Stimulated activated CD8-positive, alpha-beta memory T cell treated with anti-CD3 and anti-CD28 coated beads, Interleukin-4, amount 100 ng/mL, for 1 hour (primary cell): ENCODE data around the gene NEDD9.

Source experiments
- DNase-seq, 2 donors: peaks; one replicate each; pipeline ENCODE4 v3.0.0-alpha.2; 2020; ENCODE audit warnings: low read depth in 2 of 2, low spot score in 1 of 2

Gene NEDD9

GRCh38 chr6:11235062-11235461 is 2.6 kb upstream of the NEDD9 start:
- no peak for DNase-seq

DNA sequence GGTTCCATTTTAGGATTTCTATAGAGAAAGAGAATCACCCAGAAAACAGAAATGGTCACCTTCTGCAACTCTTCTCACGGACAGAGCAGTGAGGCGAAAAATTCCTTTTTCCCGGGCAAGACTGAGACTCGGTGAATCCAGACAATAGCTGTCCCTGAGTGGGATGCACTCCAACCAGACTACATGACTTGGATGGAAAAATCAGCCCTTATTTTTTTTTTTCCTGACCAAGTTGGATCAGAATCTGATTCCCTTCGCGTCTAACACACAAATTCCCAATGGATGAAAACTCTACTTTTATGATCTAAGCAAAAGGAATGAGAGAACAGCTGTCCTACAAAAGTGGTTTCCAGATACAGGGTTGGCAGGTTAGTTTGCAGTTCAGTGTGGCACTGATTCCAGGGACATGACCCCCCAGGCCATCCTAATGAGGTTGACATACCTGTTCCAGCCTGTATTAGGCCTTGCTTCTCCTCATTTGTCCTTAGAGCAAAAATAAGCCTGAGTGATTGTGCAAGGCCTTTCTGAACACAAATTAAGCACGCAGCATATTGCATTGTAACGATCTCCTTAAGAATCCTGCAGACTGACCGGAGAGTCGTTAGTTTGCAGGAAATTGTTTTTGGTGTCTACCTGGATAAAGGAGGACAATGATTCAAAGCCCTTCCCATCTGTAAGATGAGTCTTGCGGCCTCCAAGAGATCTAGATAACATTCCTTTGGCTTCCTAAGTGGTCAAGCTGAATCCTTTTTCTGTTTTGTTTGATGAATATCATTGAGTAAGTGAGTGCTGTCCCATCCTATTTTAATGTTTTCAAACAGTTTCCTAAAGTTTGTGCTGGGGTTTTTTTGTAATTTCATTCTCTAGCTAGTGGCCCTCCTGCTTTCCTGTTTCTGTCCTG is 1.5 kb upstream of the NEDD9 start:
- no peak for DNase-seq

DNA sequence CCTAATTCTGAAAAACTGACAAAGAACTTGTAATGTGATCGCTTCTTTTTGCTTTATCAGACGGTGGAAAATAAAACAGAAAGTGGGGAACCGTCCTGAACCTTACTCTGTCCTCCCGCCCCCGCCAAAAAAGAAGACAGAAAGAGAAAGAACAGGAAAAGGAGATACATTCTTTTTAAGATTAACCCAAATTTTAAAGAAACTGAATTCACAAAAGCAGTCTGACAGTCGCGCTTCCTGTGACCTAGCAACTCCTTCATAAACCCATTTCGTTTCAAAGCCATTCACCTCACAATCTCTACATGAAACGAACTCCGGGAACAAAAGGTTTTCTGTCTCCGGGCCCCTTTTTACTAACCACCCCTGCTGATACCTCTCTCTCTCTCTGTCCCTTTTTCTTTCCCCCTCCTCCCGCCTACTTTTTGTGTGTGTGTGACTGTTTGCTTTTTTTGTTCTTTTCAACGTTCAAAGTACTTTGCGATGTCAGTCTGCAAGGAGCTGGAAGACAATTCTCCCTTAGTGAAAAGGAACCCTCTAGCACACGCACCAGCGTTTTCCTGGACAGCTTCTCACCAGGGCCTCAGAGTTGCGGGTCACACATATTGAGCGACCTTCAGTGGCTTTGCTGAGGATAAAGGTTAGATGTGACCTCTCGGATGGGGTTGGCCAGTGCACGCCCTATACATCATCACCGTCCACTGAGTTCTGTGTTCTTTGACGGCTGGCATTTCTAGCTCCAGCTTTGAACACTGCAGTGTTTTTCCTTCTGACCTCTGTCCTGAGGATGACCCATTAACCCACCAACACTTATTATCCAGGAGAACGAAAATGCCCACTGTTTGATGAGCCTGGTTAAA is 530 bp upstream of the NEDD9 start:
- no peak for DNase-seq

- no peak for DNase-seq
Measured at GRCh38 chr6:11231564-11232192, 790 bp downstream of the NEDD9 start.

GRCh38 chr6:11231108-11231463 is 1.4 kb downstream of the NEDD9 start:
- no peak for DNase-seq

- DNase-seq = no peak
Measured at GRCh38 chr6:11230158-11231107, 2.0 kb downstream of the NEDD9 start.

DNA sequence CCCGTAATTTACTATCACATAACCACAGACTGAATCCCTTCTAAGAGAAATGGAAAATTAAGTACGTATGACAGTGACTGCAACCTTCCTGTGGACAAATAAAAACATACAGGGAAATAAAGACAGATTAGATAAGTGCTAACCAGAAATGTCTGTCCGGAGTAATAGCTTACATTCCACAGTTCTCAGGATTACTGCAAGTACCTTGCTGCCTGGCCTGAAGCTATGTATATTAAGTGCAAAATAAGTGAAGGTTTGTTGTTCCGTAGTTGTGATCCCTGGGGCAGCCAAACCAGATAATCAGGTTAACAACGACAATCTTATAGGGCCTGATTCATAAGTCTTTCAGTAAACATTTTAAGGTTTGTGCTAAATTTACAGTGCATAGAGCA is 2.8 kb downstream of the NEDD9 start:
- no peak for DNase-seq

DNA sequence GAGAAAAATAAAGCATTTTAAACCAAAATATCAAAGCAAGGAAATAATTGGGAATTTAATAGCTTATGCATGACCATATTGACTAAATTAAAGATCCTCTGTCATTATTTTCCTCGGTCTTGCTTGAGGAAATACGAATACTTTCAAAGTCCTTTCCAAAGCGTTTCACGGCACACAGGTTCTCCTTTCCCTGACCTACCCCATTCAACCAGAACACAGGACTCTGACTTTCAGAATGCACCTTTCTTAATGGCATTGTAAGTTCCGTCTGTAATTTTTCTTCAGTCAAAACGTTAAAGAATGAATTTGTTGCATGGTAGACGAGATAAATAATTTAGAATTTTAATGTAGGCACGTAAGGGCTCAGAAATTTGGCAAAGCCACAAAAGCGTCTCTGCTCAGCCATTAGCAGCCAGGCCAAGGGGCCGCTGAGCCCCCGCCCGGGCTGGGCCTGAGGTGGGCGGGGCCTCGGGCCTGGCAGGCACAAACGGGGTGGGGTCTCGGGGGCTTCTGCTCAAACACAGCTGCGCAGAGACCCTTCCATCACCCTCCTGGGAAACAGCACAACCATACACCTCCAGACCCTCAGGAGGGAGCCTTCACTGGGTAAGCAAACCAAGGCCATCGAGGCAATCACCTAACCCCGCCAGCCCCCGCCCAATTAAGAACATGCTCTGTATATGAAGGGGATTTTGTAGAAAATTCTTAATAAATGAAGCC is 3.4 kb downstream of the NEDD9 start:
- DNase-seq = no peak

DNA sequence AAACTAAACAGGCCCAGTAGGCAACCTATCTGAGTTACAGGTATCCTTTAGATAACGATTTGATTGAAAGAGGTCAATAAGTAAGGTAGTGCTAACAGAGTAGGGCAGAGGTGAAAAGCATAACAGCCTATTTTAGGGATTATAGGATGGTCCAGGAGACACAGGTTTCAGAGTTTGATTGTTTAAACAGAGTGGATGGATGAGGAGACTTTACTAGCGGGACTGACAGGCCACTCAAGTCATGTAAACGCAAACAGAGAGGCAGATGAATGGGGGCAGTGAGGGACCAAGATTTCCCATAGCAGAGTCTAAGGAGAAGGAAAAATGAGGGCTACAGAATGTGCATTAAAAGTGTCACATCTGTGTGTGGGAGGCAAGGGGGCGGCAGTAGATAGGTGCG is 4.8 kb downstream of the NEDD9 start:
- DNase-seq = no peak

- no peak for DNase-seq
Measured at GRCh38 chr6:11226005-11226404, 6.5 kb downstream of the NEDD9 start.

DNA sequence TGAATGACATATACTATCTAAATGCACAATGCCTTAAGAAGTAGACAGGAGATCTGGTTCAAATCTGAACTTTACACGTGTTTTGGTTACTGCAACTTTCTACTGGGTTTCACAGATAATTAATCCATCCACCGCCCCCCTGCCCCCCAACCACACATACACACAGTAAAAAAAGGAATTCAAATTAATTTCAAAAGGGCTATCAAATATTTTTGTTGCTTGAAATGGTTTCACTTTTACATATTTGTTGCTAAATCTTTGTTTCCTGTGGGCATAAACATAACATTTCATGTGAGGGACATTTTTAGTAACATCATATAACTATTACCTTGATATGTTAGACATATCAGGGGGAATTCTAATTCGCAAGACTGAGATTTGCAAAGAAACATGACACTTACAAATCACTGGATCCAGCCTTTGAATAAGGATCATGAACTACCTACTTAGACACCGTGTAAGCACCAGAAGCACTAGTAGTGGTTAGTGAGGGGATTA is 7.5 kb downstream of the NEDD9 start:
- DNase-seq = no peak

DNA sequence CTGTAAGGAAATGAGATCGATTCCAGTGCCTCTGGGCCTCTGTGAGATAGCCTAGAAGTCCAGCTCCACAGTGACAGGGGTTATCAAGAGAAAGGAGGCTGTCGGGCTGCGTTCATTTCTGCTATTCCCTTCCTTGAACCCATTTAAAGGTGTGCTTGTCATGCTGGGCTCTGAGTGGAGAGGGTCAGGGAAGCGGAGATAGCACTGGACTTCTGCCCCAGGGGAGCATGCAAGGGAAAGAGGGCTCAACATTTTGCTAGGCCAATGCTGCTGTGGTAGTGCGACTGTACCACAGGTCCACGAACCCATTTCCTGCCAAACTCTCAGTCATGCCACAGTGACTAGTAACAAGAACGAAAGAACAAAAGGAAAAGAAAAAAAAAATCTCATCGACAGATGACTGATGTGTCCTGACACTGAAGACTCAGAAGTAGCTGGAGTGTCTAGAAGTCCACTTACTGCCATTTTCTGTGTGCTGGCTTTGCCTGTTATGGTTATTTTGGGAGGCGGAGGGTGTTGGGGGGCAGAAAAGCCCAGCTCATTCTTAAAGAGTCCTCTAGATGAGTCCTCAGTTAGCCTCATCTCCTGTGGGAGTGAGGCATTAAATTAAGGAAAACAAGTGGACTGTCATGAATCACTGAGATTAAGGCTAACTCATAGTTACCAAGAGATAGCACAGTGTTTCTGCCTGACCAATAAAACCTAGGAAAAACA is 8.1 kb downstream of the NEDD9 start:
- DNase-seq = no peak

GRCh38 chr6:11223286-11223864 is 9.1 kb downstream of the NEDD9 start:
- no peak for DNase-seq

DNA sequence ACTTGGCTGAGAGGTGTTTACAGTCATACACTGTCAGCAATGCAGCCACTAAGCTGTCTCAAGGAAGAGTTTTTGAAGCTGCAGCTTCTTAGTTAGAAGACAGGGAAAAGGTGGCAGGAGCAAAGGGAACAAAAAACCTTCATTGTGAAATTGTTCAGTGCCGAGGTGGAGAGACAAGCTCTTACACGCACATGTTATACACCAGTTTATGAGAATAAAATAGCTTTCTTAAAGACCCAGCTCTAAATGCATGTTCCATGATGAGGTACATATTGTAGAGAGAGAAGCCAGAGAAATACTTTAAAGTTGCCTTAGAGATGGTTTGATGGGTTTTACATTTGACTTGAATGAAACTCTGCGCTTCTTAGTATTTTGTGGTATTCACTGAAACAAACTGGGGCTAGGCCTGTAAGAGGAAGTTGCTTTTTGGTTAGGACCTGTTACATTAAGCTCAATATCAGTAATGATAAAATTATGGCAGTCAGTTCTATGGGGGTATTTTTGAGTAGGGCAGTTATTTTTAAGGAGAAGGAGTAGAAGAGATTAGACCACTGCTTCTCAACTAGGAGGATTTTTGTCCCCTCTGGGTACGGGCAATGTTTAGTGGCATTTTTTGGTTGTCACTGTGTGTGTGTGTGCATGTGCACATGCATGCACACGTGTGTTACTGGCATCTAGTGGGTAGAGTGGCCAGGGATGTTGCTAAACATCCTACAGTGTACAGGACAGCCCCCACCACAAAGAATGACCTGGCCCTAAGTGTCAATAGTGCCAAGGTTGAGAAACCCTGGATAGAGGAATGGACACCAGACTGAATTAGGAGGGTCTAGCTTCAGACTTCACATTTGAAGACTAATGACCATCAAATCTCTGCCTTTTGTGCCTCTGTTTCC is 9.8 kb downstream of the NEDD9 start:
- no peak for DNase-seq

DNA sequence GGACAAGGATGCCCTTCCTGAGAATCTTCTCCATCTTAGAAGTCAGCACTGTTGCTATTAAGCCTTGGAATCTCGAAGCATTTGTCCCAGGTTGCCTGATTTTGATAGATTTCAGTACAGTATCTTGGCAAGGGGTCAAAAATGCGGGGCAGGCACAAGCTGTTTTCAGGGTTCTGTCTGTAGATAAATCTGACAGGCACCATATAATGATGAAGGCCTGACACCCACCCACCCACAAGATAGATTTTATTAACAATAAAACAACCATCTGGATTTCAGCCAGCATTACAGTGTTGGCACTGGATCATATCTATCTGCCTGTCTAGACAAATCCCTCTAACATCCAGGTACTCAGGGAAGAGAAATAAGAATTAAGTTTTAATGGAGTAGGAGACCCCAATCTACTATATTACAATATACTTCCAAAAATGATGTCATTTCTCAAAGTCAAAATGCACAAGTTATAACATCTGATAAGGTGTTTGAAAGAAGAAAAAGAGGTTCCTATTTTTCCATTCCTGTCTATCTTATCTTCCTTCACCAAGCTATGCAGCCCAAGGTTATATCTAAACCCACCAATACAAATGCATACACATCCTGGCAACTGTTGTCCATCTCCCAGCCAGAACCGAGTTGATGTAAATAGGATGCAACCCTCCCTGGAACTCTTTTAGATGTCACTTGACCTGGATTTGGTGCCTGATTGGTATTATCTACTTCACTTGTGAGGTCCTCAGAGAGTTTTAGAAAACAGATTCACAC is 10.7 kb downstream of the NEDD9 start:
- DNase-seq = no peak

DNA sequence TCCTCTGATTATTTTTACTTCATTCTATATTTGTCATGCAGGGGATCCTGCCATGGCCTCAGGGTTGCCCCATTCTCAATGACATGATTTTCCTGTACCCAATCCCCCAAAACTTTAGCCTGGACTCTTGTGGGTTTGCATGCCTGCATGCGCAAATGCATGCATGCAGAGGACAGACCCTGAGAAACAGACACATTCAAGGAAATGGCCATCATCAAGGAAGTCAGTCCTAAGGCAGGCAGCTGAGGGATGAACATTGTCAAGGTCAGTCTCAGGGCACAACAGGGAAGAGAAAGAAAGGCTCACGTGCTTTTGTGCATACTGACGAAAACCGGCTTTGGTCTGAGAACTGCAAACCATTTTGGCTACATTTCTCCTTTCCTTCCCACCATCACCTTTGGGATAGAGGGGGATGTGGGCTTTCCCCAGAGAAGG is 13.1 kb downstream of the NEDD9 start:
- no peak for DNase-seq
